Brain microvascular endothelial cell (primary cell): ENCODE measurements around the gene CDR2.
"Not testable (repeated sequence)": the region's sequence is repeated elsewhere in the genome, so short reads cannot be mapped to it uniquely, and the experiment has no call there.

Source experiments
- DNase-seq: peaks from one replicate; pipeline ENCODE4 v3.0.0-alpha.2; 2020
- H3K27ac ChIP-seq: fragments of 250-450 bp; sonication (Bioruptor Pico); 2 replicates; pipeline ENCODE4 v1.5.1; 2020; ENCODE audit warnings: mild to moderate bottlenecking, moderate library complexity
- H3K27me3 ChIP-seq: fragments of 250-450 bp; sonication (Bioruptor Pico); replicated peaks from 2 replicates; pipeline ENCODE4 v1.5.1; 2020; ENCODE audit warnings: mild to moderate bottlenecking
- H3K36me3 ChIP-seq: fragments of 250-450 bp; sonication (Bioruptor Pico); replicated peaks from 2 replicates; pipeline ENCODE4 v1.5.1; 2020; ENCODE audit warnings: mild to moderate bottlenecking
- H3K4me3 ChIP-seq: 2 replicates; pipeline ENCODE4 v1.5.1; 2011; ENCODE audit warnings: low read depth, mild to moderate bottlenecking, control low read depth, low read length, moderate library complexity
- CTCF ChIP-seq: IDR thresholded peaks from 2 replicates; pipeline ENCODE4 v1.5.1; 2011; ENCODE audit warnings: low read depth, mild to moderate bottlenecking, moderate library complexity, low read length, control low read depth, inconsistent platforms; ENCODE audit errors: missing control alignments
- in situ Hi-C: cut with HindIII; loops from 2 replicates; pipeline ENCODE4 v1.10.0; 2017; ENCODE audit warnings: low sequenced_read_pairs, low pct_ligation_motif_present

The CDR2 gene

GRCh38 chr16:22418826-22419225 is 44.4 kb upstream of the CDR2 start:
- Histone ChIP-seq H3K4me3 (no peak overlapping the region), H3K36me3 (peaks cover 2% of the 10 kb centered on the region), H3K27ac (no peak overlapping the region), H3K27me3 (no peaks in the 10 kb centered on the region)
- in situ Hi-C loops, result no loop called here
- DNase-seq, result no peak
- no peak for TF ChIP-seq CTCF

- H3K27ac ChIP-seq, H3K27me3 ChIP-seq, H3K36me3 ChIP-seq, DNase-seq, in situ Hi-C loops, H3K4me3 ChIP-seq: not testable (repeated sequence)
Measured at GRCh38 chr16:22417798-22418197, 43.4 kb upstream of the CDR2 start.

GRCh38 chr16:22417019-22417418 is 42.6 kb upstream of the CDR2 start:
- no peak for DNase-seq
- Histone ChIP-seq H3K36me3 (peaks cover 2% of the 10 kb centered on the region), H3K4me3 (no peak overlapping the region), H3K27me3 (no peaks in the 10 kb centered on the region), H3K27ac (no peak overlapping the region)
- in situ Hi-C loops, result no loop called here
- no peak for TF ChIP-seq CTCF

GRCh38 chr16:22413819-22414218 is 39.4 kb upstream of the CDR2 start:
- no peak for TF ChIP-seq CTCF
- H3K4me3 ChIP-seq, result no peak overlapping the region
- no peaks in the 10 kb centered on the region for H3K27me3 ChIP-seq
- H3K27ac ChIP-seq, result no peak overlapping the region
- no peaks in the 10 kb centered on the region for H3K36me3 ChIP-seq
- no peak for DNase-seq
- in situ Hi-C loops, result no loop called here

GRCh38 chr16:22407486-22407885 is 33.1 kb upstream of the CDR2 start:
- no peak overlapping the region for H3K4me3 ChIP-seq
- DNase-seq, result no peak
- in situ Hi-C loops, result no loop called here
- H3K27ac ChIP-seq, result no peak overlapping the region
- H3K36me3 ChIP-seq, result no peaks in the 10 kb centered on the region
- no peaks in the 10 kb centered on the region for H3K27me3 ChIP-seq
- no peak for TF ChIP-seq CTCF

- no peak for DNase-seq
- in situ Hi-C loops, result no loop called here
- no peaks in the 10 kb centered on the region for H3K36me3 ChIP-seq
- peak overlapping the region; percentile 80 for H3K27ac ChIP-seq
- no peak for TF ChIP-seq CTCF
- no peak overlapping the region for H3K4me3 ChIP-seq
- H3K27me3 ChIP-seq, result no peaks in the 10 kb centered on the region
Measured at GRCh38 chr16:22402191-22402590, 27.8 kb upstream of the CDR2 start.

- Histone ChIP-seq H3K27me3 (no peaks in the 10 kb centered on the region), H3K36me3 (no peaks in the 10 kb centered on the region), H3K27ac (no peak overlapping the region), H3K4me3 (no peak overlapping the region)
- DNase-seq, result no peak
- no peak for TF ChIP-seq CTCF
- in situ Hi-C loops, result no loop called here
Measured at GRCh38 chr16:22400900-22401299, 26.5 kb upstream of the CDR2 start.
